Astrocyte (in vitro differentiated cells and primary cell): ENCODE data around the gene TBATA. TPM values are rescaled to one million over a fixed set of nuclear protein-coding genes. Genes with fewer than 3 reads are reported as not detected.

ENCODE experiments used
- DNase-seq: peaks from one replicate; pipeline ENCODE4 v3.0.0-alpha.2; 2010; ENCODE audit warnings: low read depth
- FAIRE-seq: peaks from 2 replicates; lab custom pipeline; 2011; peaks lifted over from hg19 to GRCh38; lab: Jason Lieb, UNC
- H2AFZ ChIP-seq: 2 replicates; pipeline ENCODE4 v1.6.0; 2012; ENCODE audit warnings: low read depth, low read length, inconsistent platforms
- H3K27ac ChIP-seq: 2 replicates; pipeline ENCODE4 v1.5.1; 2011; ENCODE audit warnings: low read depth, low read length, inconsistent platforms
- H3K27me3 ChIP-seq: 2 replicates; pipeline ENCODE4 v1.6.0; 2011; ENCODE audit warnings: low read length, inconsistent platforms; ENCODE audit not compliant: insufficient read depth
- H3K36me3 ChIP-seq: 2 replicates; pipeline ENCODE4 v1.5.1; 2011; ENCODE audit warnings: low read length, inconsistent platforms; ENCODE audit not compliant: insufficient read depth
- H3K4me1 ChIP-seq: 2 replicates; pipeline ENCODE4 v1.5.1; 2011; ENCODE audit warnings: low read length, inconsistent platforms; ENCODE audit not compliant: insufficient read depth
- H3K4me2 ChIP-seq: 2 replicates; pipeline ENCODE4 v1.6.0; 2012; ENCODE audit warnings: low read length, inconsistent platforms
- H3K4me3 ChIP-seq: 2 replicates; pipeline ENCODE4 v1.5.1; 2011; ENCODE audit warnings: low read depth, mild to moderate bottlenecking, low read length, inconsistent platforms; ENCODE audit not compliant: insufficient read depth
- H3K79me2 ChIP-seq: 2 replicates; pipeline ENCODE4 v1.6.0; 2012; ENCODE audit warnings: mild to moderate bottlenecking, low read length, inconsistent platforms; ENCODE audit not compliant: insufficient read depth
- H3K9ac ChIP-seq: 2 replicates; pipeline ENCODE4 v1.6.0; 2012; ENCODE audit warnings: mild to moderate bottlenecking, low read length, inconsistent platforms
- H3K9me3 ChIP-seq: 2 replicates; pipeline ENCODE4 v1.5.1; 2012; ENCODE audit warnings: low read depth, mild to moderate bottlenecking, low read length, inconsistent platforms; ENCODE audit not compliant: insufficient read depth
- H4K20me1 ChIP-seq: 2 replicates; pipeline ENCODE4 v1.6.0; 2012; ENCODE audit warnings: low read length, inconsistent platforms; ENCODE audit not compliant: insufficient read depth
- H3K27ac Mint-ChIP-seq: one replicate; pipeline ENCODE4 v1.8.0; 2021; ENCODE audit warnings: mild to moderate bottlenecking, mixed read lengths; ENCODE audit not compliant: unreplicated experiment
- H3K27me3 Mint-ChIP-seq: one replicate; pipeline ENCODE4 v1.8.0; 2021; ENCODE audit warnings: low read depth, mixed read lengths; ENCODE audit not compliant: unreplicated experiment
- H3K36me3 Mint-ChIP-seq: one replicate; pipeline ENCODE4 v1.8.0; 2021; ENCODE audit warnings: low read depth, mixed read lengths; ENCODE audit not compliant: unreplicated experiment
- H3K4me1 Mint-ChIP-seq: one replicate; pipeline ENCODE4 v1.8.0; 2021; ENCODE audit warnings: low read depth, mixed read lengths; ENCODE audit not compliant: unreplicated experiment
- H3K4me3 Mint-ChIP-seq: one replicate; pipeline ENCODE4 v1.8.0; 2021; ENCODE audit warnings: mild to moderate bottlenecking, moderate library complexity, mixed read lengths; ENCODE audit not compliant: unreplicated experiment
- H3K9me3 Mint-ChIP-seq: one replicate; pipeline ENCODE4 v1.8.0; 2021; ENCODE audit warnings: mild to moderate bottlenecking, mixed read lengths; ENCODE audit not compliant: unreplicated experiment
- EZH2 ChIP-seq: IDR thresholded peaks from 2 replicates; pipeline ENCODE4 v1.6.1; 2012; ENCODE audit warnings: mild to moderate bottlenecking, low read length, inconsistent platforms; ENCODE audit not compliant: insufficient read depth
- total RNA-seq: library from RNA; stranded (reverse); gene quantifications from 2 replicates; pipeline ENCODE4 v1.2.1, GENCODE V29; 2021
- TF ChIP-seq, protein P1 (sequence below): IDR thresholded peaks from 2 replicates; pipeline ENCODE4 v1.5.1; 2011; ENCODE audit warnings: low read depth, mild to moderate bottlenecking, inconsistent platforms, low read length, moderate library complexity; ENCODE audit not compliant: insufficient read depth

TBATA gene
- total RNA-seq, 1 donor from 2014 or later = not detected

DNA sequence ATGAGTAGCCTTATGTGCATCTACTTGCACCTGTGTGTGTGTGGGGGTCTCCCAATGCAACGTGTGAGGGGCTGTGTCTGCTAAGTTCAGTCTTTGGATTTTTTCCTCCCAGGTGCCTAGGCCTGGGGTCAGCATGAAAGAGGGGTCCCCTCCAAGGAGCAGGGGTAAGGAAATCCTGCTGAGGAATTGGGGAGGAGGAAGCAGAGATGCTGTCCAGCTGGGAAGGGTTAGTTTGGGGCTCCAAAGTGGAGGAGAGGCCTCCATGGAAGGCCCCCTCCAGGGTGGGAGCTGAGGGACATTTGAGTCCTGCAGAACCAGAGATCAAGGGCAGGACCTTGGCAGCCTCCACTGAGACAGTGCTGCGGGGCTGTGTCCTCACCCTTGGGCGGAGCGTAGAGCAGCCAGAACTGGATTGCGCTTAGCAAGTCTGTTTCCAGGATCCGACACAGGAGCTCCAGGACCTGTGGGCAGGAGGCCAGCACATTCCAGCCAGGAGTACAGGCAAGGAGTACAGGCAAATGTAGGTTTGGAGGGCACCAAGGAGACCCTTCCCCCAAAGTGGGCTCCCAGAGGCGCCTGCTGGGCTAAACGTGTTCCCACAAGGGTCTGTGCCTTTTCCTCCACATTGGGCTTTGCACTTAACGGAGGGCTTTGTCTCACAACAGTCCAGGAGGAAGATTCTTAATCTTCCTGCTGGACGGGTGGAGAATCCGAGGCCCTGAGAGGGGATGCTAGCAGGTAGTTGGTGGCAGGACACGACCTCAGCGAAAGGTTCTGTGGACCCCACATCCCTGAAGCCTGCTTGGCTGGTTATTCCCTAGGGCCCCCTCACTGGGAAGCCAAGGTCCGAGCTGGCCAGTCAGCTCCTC lies 10.1 kb downstream of the TBATA start:
- H3K36me3 ChIP-seq = no peaks in the 10 kb centered on the region
- no peak overlapping the region for H3K4me3 ChIP-seq
- TF ChIP-seq, protein P1, sequence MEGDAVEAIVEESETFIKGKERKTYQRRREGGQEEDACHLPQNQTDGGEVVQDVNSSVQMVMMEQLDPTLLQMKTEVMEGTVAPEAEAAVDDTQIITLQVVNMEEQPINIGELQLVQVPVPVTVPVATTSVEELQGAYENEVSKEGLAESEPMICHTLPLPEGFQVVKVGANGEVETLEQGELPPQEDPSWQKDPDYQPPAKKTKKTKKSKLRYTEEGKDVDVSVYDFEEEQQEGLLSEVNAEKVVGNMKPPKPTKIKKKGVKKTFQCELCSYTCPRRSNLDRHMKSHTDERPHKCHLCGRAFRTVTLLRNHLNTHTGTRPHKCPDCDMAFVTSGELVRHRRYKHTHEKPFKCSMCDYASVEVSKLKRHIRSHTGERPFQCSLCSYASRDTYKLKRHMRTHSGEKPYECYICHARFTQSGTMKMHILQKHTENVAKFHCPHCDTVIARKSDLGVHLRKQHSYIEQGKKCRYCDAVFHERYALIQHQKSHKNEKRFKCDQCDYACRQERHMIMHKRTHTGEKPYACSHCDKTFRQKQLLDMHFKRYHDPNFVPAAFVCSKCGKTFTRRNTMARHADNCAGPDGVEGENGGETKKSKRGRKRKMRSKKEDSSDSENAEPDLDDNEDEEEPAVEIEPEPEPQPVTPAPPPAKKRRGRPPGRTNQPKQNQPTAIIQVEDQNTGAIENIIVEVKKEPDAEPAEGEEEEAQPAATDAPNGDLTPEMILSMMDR = no peak
- no peak for TF ChIP-seq EZH2
- Mint-ChIP-seq H3K27ac (no peak overlapping the region), H3K9me3 (no peaks in the 10 kb centered on the region), H3K4me3 (no peak overlapping the region), H3K27me3 (peaks cover 34% of the 10 kb centered on the region), H3K4me1 (no peaks in the 10 kb centered on the region), H3K36me3 (no peaks in the 10 kb centered on the region)
- no peaks in the 10 kb centered on the region for H4K20me1 ChIP-seq
- H3K9me3 ChIP-seq = no peaks in the 10 kb centered on the region
- H2AFZ ChIP-seq = no peak overlapping the region
- no peaks in the 10 kb centered on the region for H3K79me2 ChIP-seq
- no peak for FAIRE-seq
- no peaks in the 10 kb centered on the region for H3K4me1 ChIP-seq
- H3K27me3 ChIP-seq = peaks cover 2% of the 10 kb centered on the region
- no peak overlapping the region for H3K27ac ChIP-seq
- H3K4me2 ChIP-seq = no peak overlapping the region
- no peak for DNase-seq
- no peak overlapping the region for H3K9ac ChIP-seq

DNA sequence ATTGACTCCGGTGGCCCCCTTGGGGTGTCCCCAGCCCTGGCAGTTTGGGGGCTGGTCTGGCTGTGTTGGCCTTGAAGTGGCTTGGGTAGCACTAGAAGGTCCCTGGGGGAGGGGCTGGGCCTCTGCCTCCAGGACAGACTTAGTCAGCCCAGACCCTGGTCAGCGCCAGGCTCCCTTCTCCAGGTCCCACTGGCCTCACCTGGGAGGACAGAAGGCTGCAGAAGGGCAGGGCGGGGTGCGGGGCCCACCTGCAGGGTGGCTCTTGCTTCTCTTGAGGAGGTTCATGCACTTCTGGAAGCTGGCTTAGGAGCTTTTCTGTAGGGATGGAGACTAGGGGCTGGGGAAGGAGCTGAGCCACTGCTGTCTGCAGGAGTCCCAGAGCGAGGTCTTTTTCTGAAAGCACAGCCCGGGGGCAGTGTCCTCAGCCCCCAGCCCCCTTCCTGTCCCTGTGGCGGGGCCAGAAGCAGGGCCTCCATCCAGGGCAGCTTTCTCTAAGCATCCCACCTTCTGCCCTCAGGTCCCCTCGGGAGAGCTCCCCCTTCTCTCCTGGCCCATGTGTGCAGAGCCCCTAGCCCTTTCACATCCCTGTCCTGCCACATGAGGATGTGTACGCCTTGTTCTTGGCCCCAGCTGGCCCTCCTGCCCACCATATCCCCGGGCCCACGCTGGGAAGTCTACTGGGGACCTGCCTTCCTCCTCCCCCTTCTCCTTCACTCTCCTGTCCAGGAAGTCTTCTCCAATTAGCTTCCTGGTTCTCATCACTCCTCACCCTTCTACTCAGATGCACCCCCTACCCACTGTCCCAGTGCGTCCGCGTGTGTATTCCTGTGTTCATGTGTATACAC lies 11.0 kb downstream of the TBATA start:
- Histone ChIP-seq H3K27me3 (peaks cover 3% of the 10 kb centered on the region), H3K9me3 (no peaks in the 10 kb centered on the region), H3K36me3 (no peaks in the 10 kb centered on the region), H4K20me1 (no peaks in the 10 kb centered on the region), H3K27ac (no peak overlapping the region), H3K9ac (no peak overlapping the region), H2AFZ (no peak overlapping the region), H3K4me3 (no peak overlapping the region), H3K4me1 (no peaks in the 10 kb centered on the region), H3K79me2 (no peaks in the 10 kb centered on the region), H3K4me2 (no peak overlapping the region)
- Mint-ChIP-seq H3K27ac (no peak overlapping the region), H3K9me3 (peaks cover 4% of the 10 kb centered on the region), H3K4me3 (no peak overlapping the region), H3K36me3 (no peaks in the 10 kb centered on the region), H3K4me1 (no peaks in the 10 kb centered on the region), H3K27me3 (peaks cover 32% of the 10 kb centered on the region)
- DNase-seq (no peak), FAIRE-seq (no peak)
- TF ChIP-seq, protein P1 = no peak
- TF ChIP-seq EZH2 = no peak
